HG03064 (cell line): ENCODE measurements around the gene C5AR1.
"Not testable (repeated sequence)": the region's sequence is repeated elsewhere in the genome, so short reads cannot be mapped to it uniquely, and the experiment has no call there.

ENCODE experiments used
- ATAC-seq: cut with Tn5 transposase; IDR thresholded peaks from one replicate; pipeline ENCODE4 v1.9.1; 2021; ENCODE audit warnings: low read depth; ENCODE audit not compliant: unreplicated experiment

Gene C5AR1

GRCh38 chr19:47283405-47284059 is 26.1 kb upstream of the C5AR1 start:
- ATAC-seq: no peak

DNA sequence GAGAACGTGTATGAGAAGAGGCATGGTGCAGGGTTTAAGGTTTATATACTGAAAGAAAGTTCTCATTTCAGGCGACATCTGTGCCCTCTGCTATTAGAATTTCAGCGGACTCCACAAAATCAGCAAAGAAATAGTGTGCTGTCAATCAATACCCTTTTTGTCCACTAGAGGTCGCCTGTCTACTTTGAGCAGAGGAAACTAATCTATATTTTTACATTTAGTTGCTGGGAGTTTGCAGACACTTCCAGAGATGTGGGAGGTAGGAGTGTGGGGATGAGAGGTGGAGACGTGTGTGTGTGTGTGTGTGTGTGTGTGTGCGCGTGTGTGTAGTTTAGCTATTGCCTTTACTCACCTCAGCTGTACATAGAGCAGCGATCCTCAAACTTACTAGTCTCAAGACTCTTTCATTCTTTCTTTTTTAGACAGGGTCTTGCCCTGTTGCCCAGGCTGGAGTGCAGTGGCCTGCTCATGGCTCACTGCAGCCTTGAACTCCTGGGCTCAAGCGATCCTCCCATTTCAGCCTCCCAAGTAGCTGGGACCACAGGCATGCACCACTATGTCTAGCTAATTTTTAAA is 25.2 kb upstream of the C5AR1 start:
- no peak for ATAC-seq

DNA sequence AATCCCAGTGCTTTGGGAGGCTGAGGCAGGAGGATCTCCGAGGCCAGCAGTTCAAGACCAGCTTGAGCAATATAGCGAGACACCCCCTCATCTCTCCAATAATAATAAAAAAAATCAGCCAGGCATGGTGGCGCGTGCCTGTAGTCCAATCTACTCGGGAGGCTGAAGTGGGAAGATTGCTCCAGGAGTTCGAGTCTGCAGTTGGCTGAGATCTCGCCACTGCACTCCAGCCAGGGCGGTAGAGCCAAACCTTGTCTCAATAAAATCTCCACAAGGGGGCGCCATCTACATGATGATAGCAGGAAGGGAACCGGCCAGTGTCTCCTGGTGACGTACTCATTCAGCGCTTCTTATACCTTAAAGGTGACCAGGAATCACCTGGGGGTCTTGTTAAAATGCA is 13.6 kb upstream of the C5AR1 start:
- ATAC-seq: no peak

DNA sequence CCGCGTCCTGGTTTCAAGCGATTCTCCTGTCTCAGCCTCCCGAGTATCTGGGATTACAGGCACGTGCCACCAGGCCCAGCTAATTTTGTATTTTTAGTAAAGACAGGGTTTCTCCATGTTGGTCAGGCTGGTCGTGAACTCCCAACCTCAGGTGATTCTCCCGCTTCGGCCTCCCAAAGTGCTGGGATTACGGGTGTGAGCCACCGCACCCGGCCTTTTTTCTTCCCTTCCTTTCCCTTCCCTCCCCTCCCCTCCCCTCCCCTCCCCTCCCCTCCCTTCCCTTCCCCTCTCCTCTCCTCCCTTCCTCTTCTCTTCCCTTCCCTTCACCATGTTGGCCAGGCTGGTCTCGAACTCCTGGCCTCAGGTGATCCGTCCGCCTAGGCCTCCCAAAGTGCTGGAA is 8.8 kb upstream of the C5AR1 start:
- ATAC-seq: not testable (repeated sequence)

- no peak for ATAC-seq
These were observed 7.4 kb upstream of the C5AR1 start for GRCh38 chr19:47302249-47302648.

GRCh38 chr19:47303966-47304365 is 5.7 kb upstream of the C5AR1 start:
- no peak for ATAC-seq

GRCh38 chr19:47305309-47305751 is 4.3 kb upstream of the C5AR1 start:
- no peak for ATAC-seq

- ATAC-seq: no peak
These were observed 3.4 kb upstream of the C5AR1 start for GRCh38 chr19:47306303-47306702.

- no peak for ATAC-seq
These were observed 623 bp upstream of the C5AR1 start for GRCh38 chr19:47309038-47309437.

DNA sequence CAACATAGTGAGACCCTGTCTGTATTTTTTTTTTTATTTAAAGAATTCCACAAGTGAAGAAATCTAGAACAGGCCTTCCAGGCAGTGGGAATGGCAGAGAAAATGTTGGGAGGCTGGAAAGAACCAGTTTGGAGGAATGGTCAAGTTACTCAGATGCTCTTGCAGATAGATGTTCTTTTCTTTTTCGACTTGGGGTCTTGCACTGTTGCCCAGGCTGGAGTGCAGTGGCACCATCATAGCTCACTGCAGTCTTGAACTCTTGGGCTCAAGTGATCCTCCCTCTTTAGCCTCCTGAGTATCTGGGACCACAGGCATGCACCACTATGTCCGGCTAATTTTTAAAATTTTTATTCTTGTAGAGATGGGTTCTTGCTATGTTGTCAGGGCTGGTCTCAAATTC is 662 bp downstream of the C5AR1 start:
- no peak for ATAC-seq

- no peak for ATAC-seq
These were observed 1.2 kb downstream of the C5AR1 start for GRCh38 chr19:47310819-47311218.

GRCh38 chr19:47312366-47313006 is 2.8 kb downstream of the C5AR1 start:
- no peak for ATAC-seq

- ATAC-seq: no peak
These were observed 4.2 kb downstream of the C5AR1 start for GRCh38 chr19:47313754-47314295.

DNA sequence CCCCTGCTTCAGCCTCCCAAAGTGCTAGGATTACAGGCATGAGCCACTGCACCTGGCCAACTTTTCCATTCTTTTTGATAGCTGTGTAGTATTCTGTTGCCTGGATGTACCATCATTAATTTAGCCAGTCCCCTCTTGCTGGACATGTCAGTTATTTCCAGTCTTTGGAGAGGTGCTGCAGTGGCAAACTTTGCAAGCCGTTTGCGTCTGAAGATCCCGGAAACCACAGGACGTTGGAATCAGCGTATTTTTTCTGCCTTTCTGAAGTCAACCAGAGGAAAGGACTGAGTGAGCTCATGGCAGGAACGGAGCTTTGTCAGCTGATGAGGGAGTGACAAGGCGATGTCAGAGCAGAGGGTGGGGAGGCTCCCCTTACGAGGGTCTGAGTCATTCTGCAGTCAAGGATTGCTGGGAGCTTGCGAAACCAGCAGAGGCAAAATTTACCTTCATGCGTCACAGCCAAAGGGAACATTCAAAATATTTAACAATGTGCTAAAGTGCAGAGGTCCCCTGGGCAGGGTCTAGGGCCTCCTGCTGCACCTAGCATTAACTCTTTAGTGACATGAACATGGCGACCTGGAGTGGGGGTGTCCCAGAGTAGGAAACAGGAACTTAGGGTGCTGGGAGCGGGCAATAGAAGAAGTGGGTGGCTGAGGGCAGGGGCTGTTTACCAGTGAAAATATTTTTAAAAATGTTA is 5.6 kb downstream of the C5AR1 start:
- ATAC-seq: no peak

DNA sequence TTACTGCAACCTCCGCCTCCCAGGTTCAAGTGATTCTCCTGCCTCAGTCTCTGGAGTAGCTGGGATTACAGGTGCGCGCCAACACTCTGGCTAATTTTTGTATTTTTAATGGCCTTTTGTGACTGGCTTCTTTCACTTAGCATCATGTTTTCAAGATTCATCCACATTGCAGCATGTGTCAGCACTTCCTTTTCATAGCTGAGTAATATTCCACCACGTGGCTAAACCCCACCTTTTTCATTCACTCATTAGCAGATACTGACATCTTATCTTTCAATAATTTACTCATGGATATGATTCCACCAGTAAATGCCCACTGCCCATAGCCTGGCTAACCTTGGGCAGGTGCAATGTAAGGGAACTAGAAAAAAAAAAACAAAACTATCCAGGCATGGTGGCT is 6.9 kb downstream of the C5AR1 start:
- no peak for ATAC-seq

DNA sequence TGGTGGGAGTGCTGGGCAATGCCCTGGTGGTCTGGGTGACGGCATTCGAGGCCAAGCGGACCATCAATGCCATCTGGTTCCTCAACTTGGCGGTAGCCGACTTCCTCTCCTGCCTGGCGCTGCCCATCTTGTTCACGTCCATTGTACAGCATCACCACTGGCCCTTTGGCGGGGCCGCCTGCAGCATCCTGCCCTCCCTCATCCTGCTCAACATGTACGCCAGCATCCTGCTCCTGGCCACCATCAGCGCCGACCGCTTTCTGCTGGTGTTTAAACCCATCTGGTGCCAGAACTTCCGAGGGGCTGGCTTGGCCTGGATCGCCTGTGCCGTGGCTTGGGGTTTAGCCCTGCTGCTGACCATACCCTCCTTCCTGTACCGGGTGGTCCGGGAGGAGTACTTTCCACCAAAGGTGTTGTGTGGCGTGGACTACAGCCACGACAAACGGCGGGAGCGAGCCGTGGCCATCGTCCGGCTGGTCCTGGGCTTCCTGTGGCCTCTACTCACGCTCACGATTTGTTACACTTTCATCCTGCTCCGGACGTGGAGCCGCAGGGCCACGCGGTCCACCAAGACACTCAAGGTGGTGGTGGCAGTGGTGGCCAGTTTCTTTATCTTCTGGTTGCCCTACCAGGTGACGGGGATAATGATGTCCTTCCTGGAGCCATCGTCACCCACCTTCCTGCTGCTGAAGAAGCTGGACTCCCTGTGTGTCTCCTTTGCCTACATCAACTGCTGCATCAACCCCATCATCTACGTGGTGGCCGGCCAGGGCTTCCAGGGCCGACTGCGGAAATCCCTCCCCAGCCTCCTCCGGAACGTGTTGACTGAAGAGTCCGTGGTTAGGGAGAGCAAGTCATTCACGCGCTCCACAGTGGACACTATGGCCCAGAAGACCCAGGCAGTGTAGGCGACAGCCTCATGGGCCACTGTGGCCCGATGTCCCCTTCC is 10.5 kb downstream of the C5AR1 start:
- ATAC-seq: no peak

- ATAC-seq: no peak
These were observed 12.0 kb downstream of the C5AR1 start for GRCh38 chr19:47321630-47322029.

GRCh38 chr19:47322058-47322457 is 12.4 kb downstream of the C5AR1 start:
- no peak for ATAC-seq

DNA sequence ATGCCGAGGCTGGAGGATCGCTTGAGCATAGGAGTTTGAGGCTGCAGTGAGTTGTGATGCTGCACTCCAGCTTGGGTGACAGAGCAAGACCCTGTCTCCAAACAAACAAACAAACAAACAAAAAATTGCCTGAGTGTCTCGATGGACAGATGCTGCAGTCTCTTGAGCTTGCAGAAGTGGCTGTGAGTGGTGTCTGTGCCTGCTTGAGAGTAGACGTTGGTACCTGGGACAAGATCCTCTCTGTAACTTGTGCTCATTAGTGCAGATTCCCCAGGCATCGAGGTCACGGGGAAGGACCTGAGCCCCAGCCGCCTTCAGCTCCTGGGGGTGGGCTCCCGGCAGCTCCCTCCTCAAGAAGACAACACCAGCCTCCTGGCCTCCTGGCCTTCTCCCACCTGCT is 13.7 kb downstream of the C5AR1 start:
- no peak for ATAC-seq

GRCh38 chr19:47323872-47324271 is 14.2 kb downstream of the C5AR1 start:
- ATAC-seq: no peak
